Measurements from ENCODE around the gene ADPRH. TPM values are rescaled to one million over a fixed set of nuclear protein-coding genes. Genes with fewer than 3 reads are reported as not detected.
A peak's percentile ranks its signal among the peaks of the same experiment; 100 is the strongest.

Gene ADPRH
- total RNA-seq, 2 donors from 2014 or later = 7.8 to 11.8 TPM

- DNase-seq = no peak
- Histone ChIP-seq H3K4me3 (ENCODE audit: low read length) (no peak overlapping the region), H3K27me3 (ENCODE audit: control insufficient read depth, insufficient read depth, low read length, poor library complexity, severe bottlenecking) (no peaks in the 10 kb centered on the region), H3K4me1 (ENCODE audit: control insufficient read depth, insufficient read depth, low read length) (no peaks in the 10 kb centered on the region), H3K9ac (ENCODE audit: extremely low read depth, low read length, poor library complexity, severe bottlenecking) (no peak overlapping the region), H3K36me3 (ENCODE audit: control insufficient read depth, insufficient read depth, low read length) (no peaks in the 10 kb centered on the region), H3K9me3 (ENCODE audit: control insufficient read depth, low read length) (peaks cover 4% of the 10 kb centered on the region), H3K27ac (ENCODE audit: low read depth, low read length) (no peak overlapping the region)
- peak; percentile 34 for TF ChIP-seq CTCF (conservative IDR thresholded peaks at IDR 0.05)
- Mint-ChIP-seq H3K4me3 (no peak overlapping the region), H3K4me1 (no peaks in the 10 kb centered on the region), H3K36me3 (ENCODE audit: low read depth) (peaks cover 3% of the 10 kb centered on the region), H3K9me3 (peaks cover 4% of the 10 kb centered on the region), H3K27me3 (ENCODE audit: insufficient read depth) (no peaks in the 10 kb centered on the region), H3K27ac (no peak overlapping the region)
- 93 to 95% methylated on average over 7 of the region's 7 CpGs for WGBS, 2 experiments (ENCODE audit: insufficient coverage in 1 of 2, insufficient read length in 1 of 2)
Measured at GRCh38 chr3:119543147-119543546, 36.1 kb upstream of the ADPRH start.

DNA sequence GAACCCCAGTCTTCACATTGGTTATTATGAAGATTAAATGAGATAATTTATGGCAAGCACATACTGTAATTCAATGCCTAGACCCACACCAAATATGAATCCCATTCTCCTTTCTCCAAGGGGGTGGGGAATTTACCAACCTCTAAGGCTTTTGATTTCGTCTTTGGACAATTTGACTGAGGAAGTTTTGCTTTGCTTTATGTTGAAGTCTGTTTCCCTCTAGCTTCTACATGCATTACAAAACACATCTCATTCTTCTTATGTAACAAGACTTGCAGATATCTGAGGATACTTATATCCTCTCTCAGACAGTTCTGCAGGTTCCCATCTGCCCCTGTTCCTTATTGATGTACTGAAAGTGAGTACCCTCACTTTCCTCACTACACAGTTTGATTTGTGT lies 32.1 kb upstream of the ADPRH start:
- Mint-ChIP-seq H3K27ac (no peak overlapping the region), H3K36me3 (ENCODE audit: low read depth) (peaks cover 3% of the 10 kb centered on the region), H3K27me3 (ENCODE audit: insufficient read depth) (no peaks in the 10 kb centered on the region), H3K4me3 (no peak overlapping the region), H3K4me1 (no peaks in the 10 kb centered on the region), H3K9me3 (peaks cover 4% of the 10 kb centered on the region)
- Histone ChIP-seq H3K9ac (ENCODE audit: extremely low read depth, low read length, poor library complexity, severe bottlenecking) (no peak overlapping the region), H3K4me1 (ENCODE audit: control insufficient read depth, insufficient read depth, low read length) (no peaks in the 10 kb centered on the region), H3K4me3 (ENCODE audit: low read length) (no peak overlapping the region), H3K9me3 (ENCODE audit: control insufficient read depth, low read length) (peaks cover 4% of the 10 kb centered on the region), H3K27ac (ENCODE audit: low read depth, low read length) (no peak overlapping the region), H3K36me3 (ENCODE audit: control insufficient read depth, insufficient read depth, low read length) (no peaks in the 10 kb centered on the region), H3K27me3 (ENCODE audit: control insufficient read depth, insufficient read depth, low read length, poor library complexity, severe bottlenecking) (no peaks in the 10 kb centered on the region)
- DNase-seq = no peak
- TF ChIP-seq CTCF (conservative IDR thresholded peaks at IDR 0.05) = no peak
- WGBS, 2 experiments (ENCODE audit: insufficient coverage in 1 of 2, insufficient read length in 1 of 2) = 100% methylated on average over 1 of the region's 1 CpG; no CpG with 5 or more reads in 1 of the 2 experiments

DNA sequence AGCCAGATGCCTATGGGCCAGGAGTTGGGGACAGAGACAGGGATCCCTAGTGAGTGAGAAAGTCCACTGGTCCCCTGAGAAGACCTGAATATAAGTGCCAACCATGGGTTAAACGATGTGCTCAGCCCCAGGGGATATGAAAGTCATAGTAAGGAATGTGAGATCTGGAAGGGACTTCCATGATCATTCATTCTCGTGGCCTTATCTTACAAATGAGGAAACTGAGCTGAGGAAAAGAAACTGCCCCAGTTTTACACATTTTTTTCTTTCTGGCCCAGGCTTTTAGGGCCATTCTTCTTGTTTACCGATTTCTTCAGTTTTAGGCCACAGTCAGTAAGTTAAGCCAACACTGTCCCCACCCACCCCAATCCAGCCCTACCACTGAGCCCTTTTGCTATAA lies 31.0 kb upstream of the ADPRH start:
- Histone ChIP-seq H3K9ac (ENCODE audit: extremely low read depth, low read length, poor library complexity, severe bottlenecking) (no peak overlapping the region), H3K27me3 (ENCODE audit: control insufficient read depth, insufficient read depth, low read length, poor library complexity, severe bottlenecking) (no peaks in the 10 kb centered on the region), H3K36me3 (ENCODE audit: control insufficient read depth, insufficient read depth, low read length) (no peaks in the 10 kb centered on the region), H3K4me1 (ENCODE audit: control insufficient read depth, insufficient read depth, low read length) (no peaks in the 10 kb centered on the region), H3K27ac (ENCODE audit: low read depth, low read length) (no peak overlapping the region), H3K4me3 (ENCODE audit: low read length) (no peak overlapping the region), H3K9me3 (ENCODE audit: control insufficient read depth, low read length) (no peaks in the 10 kb centered on the region)
- H3K9me3 Mint-ChIP-seq = no peaks in the 10 kb centered on the region
- H3K36me3 Mint-ChIP-seq (ENCODE audit: low read depth) = no peaks in the 10 kb centered on the region
- H3K4me1 Mint-ChIP-seq = no peaks in the 10 kb centered on the region
- H3K27me3 Mint-ChIP-seq (ENCODE audit: insufficient read depth) = no peaks in the 10 kb centered on the region
- 71 to 86% methylated on average over 2 to 3 of the region's 3 CpGs for WGBS, 2 experiments (ENCODE audit: insufficient coverage in 1 of 2, insufficient read length in 1 of 2)
- no peak overlapping the region for H3K27ac Mint-ChIP-seq
- DNase-seq = no peak
- TF ChIP-seq CTCF (conservative IDR thresholded peaks at IDR 0.05) = no peak
- no peak overlapping the region for H3K4me3 Mint-ChIP-seq

Measured in endodermal cell (in vitro differentiated cells).